Fibroblast of skin of right biceps (primary cell): ENCODE results near the gene SPAG8.

Experiments
- DNase-seq: peaks from one replicate; pipeline ENCODE4 v3.0.0-alpha.2; 2013

SPAG8 gene

DNA sequence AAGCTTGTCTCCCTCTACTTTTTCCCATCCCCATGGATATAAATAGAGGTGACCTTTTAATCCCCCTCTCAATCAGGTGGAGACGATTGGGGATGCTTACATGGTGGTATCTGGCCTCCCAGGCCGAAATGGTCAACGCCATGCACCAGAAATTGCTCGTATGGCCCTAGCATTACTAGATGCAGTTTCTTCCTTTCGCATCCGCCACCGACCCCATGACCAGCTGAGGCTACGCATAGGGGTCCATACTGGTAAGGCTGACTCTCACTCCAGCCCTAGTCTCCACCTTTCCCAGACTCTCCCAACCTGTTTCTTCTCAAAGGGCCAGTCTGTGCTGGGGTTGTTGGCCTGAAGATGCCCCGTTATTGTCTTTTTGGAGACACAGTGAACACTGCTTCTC lies 3.6 kb downstream of the SPAG8 start:
- no peak for DNase-seq

DNA sequence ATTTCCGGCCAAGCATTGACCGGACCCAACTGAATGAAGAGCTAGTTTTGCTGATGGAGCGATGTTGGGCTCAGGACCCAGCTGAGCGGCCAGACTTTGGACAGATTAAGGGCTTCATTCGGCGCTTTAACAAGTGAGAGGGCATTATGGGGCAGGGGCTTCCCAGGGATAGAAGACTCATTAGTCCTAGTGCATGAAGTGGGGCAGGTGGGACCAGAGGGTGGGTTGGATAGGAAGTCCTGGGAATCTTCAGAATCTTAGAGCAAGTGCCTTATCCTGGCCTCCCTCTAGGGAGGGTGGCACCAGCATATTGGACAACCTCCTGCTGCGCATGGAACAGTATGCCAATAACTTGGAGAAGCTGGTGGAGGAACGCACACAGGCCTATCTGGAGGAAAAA lies 6.0 kb downstream of the SPAG8 start:
- no peak for DNase-seq

DNA sequence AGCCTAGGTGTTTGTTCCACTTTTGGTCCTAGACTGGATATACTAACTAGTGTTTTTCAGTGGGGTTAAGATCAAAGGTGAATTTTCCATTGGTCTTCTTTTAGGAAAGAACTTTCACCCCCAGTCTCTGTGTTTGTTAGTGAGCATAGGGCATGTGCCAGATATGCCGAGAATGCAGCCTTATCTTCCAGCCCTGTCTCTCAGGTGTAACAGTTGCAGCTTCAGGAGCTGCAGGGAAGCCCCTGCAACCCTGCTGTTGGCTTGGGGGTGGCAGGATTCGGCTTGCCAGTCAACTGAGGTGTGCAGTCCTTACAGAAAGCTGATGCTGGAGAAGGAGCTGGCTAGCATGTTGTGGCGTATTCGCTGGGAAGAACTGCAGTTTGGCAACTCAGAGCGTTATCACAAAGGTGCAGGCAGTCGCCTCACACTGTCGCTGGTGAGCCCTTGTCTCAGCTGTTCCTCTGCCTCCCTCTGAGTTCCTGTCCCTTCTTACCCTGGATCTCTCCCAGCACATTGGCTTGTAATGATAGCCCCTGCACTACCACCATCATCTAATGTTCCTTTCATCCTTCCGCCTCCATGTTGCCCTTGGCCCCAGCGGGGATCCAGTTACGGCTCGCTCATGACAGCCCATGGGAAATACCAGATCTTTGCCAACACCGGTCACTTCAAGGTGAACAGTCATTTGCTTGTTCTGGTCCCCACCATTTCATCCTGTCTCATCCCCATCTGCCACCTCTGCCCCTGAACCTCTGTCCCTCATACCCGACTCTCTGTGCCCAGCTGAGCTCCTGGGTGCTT lies 10.5 kb downstream of the SPAG8 start:
- no peak for DNase-seq

DNA sequence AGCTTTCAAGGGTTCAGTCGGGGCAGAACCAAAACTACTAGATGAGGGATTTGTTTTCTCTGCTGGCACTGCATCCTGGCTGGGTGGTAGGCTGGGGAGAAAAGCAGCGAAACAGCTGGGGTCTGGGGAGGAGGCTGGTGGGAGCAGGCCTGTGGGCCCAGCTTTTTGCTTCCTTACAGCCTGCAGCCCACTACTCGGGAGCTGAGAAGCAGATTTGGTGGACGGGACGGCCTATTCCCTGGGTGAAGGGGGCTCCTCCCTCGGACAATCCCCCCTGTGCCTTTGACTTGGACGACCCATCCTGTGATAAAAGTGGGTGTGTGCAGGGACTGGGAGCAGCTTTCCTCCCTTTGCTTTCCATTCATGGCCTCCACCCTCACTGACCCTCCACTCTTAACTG lies 11.5 kb downstream of the SPAG8 start:
- DNase-seq, result no peak

DNA sequence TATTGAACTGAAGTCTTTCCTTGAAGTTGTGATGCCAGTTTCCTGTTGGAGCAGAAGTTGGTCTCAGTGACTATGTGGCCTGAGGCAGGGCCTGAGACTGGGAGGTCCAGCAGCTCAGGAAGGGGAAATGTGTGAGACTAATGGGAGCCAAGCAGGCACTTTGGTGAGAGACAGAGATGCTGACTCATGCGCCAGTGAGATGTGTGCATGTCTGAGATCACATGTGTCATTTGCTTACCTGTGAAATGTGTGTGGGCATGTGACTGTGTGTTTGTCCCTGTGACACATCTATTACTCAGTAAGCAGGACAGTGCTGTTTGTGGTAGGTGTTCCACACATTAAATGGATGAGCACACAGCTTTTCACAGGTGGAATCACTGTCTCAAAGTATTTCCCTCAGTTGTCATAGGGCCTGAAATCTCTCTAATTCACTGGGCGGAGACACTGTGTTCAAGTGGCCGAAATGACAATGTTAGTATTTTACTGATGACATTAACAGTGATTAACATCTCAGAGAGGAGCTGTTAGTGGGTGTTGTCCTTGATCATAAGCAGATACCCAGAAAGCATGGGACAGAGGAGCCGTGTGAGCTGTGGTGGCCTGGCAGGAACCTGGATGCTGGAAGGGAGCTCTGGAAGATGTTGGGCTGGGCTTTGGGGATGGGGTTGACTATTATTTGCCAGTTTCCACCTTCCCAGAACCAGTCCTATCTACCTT lies 13.2 kb downstream of the SPAG8 start:
- peak; percentile 65 for DNase-seq

DNA sequence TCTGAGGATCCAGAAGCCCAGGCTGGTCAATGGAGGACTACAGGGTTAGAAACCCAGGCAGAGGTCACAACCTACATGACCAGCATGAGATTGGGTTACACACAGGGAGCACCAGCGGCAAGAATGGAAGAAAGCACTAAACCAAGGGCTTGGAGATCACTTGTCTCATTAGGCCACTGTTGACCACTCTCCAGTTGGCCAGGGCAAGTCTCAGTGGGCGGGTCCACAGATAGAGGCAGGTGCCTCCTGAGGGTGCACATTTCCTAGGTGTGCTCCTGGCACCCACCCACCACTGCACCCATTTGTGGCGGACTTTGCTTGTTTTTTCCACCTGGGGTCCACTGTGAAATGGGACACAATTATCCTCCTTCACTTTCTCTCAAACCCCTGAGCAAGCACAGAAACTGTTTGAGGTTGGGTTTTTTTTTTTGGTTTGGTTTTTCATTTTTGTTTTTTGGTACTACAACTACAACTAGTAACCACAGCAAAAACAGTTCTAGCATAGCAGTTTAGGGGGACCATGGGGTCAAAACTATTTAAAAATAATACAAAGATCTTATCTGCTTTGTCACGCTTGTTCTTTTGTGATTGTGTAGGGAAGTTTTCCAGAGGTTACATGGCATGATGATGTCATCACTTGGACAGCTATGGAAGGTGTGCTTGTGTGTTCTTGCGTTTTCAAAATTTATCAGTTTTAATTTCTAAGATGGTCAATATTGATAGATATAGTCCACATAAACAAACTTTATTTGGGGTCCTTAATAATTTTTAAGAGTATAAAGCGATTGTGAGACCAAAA lies 14.6 kb downstream of the SPAG8 start:
- no peak for DNase-seq

DNA sequence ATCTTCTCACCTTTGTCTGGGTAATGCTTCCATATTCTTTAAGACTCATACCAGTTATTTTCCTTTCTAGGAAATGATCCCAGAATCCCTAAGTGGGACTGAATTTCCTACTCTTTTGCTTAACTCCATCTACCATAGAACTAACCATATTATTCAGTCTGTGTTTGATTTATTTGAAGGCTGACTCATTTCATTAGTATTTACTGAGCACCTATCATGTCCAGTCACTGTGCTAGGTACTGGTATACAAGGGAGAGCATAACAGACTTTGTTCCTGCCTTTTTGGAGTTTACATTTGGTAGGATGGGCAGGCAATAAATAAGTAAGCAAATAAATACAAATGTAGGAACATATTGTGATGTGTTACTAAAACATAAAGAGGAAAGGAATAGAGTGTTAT lies 16.4 kb downstream of the SPAG8 start:
- no peak for DNase-seq

DNA sequence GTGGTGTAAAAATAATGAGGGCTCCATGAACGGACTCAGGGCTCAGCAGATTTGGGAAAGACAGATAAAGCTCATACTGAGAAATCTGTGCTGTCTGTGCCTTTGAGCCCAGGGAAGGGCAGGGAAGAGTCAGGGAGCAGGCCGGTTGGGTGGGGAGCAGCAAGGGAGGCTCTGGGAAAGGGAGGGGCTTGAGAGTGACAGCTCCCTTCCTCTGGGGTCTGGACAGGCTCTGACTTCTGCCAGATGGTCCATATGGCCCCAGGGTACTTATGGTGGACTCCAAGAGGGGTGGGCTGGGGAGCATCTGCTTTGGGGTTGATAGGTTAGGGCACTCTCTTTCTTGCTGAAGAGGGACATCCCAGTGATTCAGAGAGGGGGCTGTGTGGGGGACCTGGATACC lies 18.6 kb downstream of the SPAG8 start:
- no peak for DNase-seq

DNA sequence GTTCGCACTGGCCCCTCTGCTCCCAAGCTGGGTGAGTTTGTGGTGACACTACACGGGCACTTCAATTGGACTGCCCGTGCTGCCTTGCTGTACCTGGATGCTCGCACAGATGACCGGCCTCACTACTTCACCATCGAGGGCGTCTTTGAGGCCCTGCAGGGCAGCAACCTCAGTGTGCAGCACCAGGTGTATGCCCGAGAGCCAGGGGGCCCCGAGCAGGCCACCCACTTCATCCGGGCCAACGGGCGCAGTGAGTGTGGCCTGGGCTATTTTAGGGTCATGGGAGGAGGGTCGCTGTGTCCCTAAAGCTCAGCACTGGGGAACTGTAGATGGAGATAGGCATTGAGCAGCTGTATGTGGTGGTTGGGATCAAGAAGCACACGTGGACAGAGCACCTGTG lies 19.2 kb downstream of the SPAG8 start:
- DNase-seq, result no peak

DNA sequence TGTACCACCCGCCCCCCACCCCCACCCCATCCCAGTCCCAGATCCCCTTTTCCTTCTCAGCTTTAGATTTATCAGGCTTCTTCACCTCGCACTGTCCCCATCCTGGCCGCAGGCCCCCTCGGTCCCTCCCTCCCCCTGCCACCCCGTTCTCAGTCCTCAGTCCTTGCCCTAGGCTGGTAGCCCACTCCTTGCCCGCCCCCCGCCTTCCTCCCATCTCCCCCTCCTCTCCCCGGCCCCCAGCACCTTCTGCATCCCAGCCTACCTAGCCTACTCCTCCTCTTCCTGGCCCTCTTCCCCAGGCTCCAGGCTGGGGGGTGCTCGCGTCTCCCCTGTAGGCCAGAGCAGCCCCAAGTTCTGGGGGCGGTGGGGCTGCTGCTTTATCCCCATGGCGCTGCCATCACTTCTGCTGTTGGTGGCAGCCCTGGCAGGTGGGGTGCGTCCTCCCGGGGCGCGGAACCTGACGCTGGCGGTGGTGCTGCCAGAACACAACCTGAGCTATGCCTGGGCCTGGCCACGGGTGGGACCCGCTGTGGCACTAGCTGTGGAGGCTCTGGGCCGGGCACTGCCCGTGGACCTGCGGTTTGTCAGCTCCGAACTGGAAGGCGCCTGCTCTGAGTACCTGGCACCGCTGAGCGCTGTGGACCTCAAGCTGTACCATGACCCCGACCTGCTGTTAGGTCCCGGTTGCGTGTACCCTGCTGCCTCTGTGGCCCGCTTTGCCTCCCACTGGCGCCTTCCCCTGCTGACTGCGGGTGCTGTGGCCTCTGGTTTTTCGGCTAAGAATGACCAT lies 19.8 kb downstream of the SPAG8 start:
- no peak for DNase-seq

DNA sequence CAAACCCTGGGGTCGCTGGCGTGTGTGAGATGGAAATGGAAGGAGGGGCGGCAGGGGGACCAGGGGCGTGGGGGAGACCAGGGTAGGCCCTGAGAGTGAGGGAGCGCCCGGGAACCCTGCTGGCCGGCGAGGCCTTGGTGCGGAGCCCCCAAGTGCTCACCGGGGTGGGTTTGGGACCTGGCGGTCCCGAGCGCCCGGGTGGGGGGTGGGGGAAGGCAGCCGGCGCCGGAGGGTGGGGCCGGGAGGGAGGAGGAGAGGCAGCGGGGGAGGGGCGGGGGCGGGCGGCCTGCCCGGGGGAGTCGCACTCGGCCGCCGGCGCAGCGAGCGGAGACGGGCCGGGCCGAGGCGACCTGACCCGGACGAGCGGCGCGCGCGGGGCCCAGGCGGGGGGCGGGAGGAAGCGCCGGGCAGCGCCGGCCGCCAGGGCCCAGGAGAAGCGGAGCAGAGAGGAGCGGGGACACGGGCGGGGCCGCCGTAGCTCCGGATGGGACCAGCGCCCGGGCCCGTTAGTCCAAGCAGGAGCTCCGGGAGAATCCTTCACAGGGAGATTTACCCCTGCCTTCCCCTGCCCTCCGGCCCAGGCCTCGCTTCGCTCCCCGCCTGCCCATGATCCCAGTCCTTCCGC lies 20.7 kb downstream of the SPAG8 start, which contains the start of gene NPR2:
TSS of gene NPR2 (plus strand) at position 295 of the 625 bp plus-strand sequence. CDS start 818 bp downstream, outside the sequence.
- peak; percentile 55 for DNase-seq

DNA sequence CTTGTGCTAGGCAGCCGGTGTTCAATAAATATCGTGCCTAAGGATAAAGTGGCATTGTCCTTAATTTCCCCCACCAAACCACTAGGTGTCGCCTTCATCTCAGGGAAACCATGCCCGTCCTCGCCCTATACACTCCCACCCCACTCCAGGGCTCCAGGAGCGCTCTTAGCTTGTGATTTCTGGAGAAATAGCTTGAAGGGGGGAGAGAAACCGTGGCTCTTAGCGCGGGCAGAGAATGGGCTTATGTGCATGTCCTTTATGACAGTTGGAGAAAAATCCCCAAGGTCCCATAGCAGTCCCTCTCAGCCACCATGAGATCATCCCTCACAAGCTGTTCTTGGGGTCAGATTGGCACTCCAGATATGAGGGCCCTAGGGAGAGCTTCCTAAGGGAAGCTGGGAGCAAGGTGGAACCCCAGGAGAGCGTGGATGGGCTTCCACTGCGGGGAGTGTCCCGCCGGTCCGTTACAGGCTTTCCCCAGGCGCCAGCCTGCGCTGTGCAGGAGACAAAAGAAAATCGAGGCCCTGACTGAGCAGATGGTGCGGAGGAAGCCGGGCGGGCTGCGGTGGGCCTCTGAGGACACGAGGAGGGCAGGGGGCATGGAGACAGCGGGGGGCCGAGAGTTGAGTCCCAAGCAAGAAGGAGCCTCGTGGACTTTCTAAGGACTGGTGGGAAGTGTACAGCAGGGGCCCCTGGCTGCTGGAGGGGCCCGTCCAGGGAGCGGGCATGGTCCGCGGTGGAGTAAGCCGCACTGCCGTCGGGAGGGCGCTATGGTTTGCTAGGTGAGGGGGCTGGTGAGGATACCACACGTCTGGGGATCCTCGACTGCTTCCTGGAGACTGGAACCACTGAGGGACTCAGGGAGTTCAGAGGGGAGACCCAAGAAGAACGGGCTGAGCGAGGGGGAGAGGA lies 21.4 kb downstream of the SPAG8 start:
- DNase-seq, result peak; percentile 89

DNA sequence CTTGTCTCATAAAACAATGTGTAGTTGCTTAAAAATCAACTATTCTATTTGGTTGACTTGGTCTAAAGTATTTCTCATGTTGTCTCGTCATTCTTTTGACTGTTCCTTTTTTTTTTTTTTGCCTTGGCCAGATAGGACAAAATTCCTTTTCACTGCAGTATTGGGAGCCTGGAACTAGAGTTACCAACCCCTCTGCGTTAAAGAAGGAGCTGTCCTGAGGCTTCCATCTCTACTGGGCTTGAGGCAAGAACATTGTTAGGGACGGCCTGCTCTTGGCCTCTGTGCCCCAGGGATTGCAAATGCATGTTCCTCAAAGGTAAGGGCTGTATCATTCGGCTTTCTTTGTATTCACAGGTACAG lies 22.1 kb downstream of the SPAG8 start:
- no peak for DNase-seq

DNA sequence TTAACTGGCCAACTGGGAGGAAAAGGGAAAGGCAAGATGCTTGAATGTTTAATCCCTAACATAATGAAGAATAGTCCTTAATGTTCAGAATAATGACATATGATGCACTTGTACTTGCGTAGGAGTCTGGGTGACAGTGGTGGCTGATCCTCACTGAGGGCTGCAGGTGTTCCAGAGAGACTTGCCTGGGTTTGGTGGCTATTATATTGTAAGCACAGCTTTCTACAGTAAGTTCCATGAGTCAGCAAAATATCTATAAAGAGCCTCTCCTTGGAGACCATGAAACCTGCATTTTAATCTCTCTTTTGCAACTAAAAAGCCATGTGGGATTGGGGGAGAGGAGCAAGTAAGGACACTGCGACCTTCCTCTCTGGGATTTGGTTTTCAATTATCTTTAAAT lies 22.5 kb downstream of the SPAG8 start:
- no peak for DNase-seq

DNA sequence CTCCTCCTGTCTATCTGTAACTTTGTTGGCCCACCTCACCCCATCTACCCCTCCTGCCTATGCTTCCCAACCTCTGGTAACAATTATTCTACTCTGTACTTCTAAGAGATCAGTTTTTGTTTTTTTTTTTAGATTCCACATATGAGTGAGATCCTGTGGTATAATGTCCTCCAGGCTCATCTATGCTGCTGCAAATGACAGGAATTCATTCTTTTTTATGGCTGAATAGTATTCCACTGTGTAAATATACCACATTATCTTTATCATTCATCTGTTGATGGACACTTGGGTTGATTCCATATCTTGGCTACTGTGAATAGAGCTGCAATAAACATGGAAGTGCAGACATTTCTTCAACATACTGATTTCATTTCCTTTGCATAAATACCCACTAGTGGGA lies 28.6 kb downstream of the SPAG8 start:
- DNase-seq, result no peak

DNA sequence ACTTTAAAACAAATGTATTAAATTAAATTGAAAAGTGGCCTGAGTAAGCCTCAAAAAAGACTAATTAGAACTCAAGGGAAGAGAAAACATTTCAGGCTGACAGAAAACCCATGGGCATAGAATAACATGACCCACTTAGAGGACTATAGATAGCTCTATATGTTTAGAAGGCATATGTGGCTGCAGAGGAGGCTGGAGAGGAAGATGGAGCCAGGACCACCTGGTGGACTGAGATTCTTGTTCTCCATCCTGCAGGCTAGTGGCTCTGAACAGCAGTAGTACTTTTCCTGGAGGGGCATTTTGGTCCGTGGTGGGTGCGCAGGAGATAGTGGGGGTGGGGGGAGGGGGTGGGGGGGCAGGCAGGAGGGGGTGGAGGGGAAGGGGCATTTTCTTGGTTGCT lies 31.0 kb downstream of the SPAG8 start:
- DNase-seq, result no peak

DNA sequence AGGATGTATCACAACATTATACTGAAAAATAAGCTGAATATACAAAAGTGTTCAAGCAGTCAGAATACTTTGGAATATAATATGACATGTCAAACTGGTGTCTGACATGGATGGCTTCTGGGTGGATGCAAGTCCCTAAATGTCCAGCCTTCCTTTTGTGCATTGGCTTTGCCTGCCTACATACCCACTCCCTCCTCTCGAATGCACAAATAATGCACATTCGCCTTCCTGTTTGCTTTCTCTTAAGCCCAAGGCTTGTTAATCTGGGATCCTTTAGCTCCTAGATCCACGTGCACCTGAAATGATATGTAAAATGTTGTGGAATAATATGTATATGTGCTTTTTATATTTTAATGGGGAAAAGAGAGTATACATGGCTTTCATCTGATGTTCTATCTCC lies 33.6 kb downstream of the SPAG8 start:
- no peak for DNase-seq

DNA sequence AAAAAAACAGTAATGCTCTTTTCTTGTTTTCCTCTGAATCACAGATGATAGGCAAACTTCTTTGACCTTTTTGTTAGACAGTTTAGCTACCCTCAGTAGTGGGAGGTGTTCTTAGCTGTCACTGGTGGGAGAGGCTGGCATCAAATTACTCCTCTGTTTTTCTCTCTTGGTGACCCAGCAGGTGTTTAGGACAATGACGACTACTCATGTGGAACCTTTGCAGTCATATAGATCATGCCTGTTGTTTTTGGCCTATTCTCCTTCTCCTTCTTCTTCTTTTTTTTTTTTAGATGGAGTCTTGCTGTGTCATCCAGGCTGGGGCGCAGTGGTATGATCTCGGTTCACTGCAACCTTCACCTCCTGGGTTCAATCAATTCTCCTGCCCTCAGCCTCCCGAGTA lies 36.0 kb downstream of the SPAG8 start:
- DNase-seq, result no peak

DNA sequence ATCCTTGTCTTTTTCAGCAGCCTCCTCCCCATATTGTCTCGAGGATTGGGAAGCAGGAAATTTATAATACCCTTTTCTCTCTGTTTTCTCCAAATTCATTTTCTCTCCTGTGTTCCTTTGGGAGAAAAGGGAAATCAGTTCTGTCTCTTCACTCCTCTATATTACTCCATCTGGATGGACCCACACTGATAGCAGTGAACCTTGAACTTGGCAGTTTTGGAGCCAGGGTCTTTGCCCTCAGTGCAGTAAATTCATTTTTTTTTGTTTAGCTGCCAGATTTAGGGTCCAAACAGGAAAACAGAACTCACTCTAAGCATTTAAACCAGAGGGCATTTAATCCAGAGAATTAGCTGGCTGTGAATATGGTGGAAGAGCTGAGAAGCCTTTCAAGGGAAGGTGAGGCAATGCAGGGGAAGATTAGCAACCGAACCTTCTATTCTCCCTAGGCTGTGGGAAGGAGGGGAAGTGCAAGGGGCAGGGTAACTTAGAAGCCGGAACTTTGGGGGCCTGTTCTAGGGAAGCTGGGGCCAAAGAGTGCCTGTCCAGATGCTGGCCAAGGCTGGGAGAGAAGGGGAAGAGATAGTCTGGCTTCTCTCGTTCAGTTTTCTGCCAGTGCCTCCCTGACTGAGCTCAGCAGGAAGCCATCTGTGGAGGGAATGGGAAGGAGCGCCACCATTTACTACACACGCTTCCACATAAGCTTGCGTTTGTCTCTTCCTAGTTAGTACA lies 37.0 kb downstream of the SPAG8 start:
- no peak for DNase-seq

DNA sequence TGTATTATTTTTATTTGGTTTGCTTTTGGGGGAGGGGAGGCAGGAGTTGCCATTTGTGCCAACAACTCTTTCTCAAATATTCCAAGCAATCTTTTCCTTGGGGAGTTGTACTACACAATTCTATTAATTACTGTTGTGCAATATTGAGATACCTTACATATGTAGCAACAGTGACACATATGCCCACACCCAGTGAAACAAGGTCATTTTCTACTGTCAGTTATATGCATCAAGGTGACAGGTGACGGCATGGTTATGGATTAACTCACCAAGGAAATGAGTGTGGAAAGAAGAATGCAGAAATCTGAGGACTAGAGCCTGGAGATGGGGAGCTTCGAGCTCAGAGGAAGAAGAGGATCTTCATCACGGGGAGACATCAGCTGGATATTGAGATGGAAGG lies 40.1 kb downstream of the SPAG8 start:
- DNase-seq, result no peak

DNA sequence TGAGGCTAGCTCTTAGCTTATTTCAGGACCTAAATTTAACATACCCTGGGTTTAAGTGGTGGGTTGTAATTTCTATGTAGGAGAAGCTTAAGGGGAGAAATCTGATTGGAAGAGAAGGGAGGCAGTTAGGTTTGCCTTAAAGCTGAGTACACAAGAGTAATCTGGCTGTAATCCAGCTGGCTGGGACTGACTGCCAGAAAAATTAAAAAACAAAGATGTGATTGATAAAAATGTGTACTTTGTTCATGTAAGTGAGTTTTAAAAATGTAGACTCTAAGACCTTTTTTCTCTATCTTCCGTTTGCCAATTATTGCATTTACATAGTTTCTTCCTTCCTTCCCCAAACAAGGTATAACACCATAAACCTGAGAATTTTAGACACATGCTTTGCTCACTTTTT lies 40.5 kb downstream of the SPAG8 start:
- DNase-seq, result no peak
